Progenitor cell of endocrine pancreas (in vitro differentiated cells): ENCODE data around the gene UBL4B. TPM values are rescaled to one million over a fixed set of nuclear protein-coding genes. Genes with fewer than 3 reads are reported as not detected.

Source experiments
- DNase-seq: peaks from one replicate; pipeline ENCODE4 v3.0.0; 2021; ENCODE audit warnings: low spot score; ENCODE audit not compliant: unreplicated experiment
- H3K27ac Mint-ChIP-seq: 2 replicates; pipeline ENCODE4 v1.8.0; 2021; ENCODE audit warnings: mild to moderate bottlenecking, moderate library complexity, mixed read lengths
- H3K27me3 Mint-ChIP-seq: 2 replicates; pipeline ENCODE4 v1.8.0; 2021; ENCODE audit warnings: mixed read lengths
- H3K36me3 Mint-ChIP-seq: 2 replicates; pipeline ENCODE4 v1.8.0; 2022; ENCODE audit warnings: mixed read lengths; ENCODE audit not compliant: insufficient read depth
- H3K4me1 Mint-ChIP-seq: 2 replicates; pipeline ENCODE4 v1.8.0; 2021; ENCODE audit warnings: low read depth, mixed read lengths
- H3K4me3 Mint-ChIP-seq: 2 replicates; pipeline ENCODE4 v1.8.0; 2021; ENCODE audit warnings: low read depth, mild to moderate bottlenecking, moderate library complexity, mixed read lengths
- H3K9me3 Mint-ChIP-seq: 2 replicates; pipeline ENCODE4 v1.8.0; 2021; ENCODE audit warnings: low read depth, mixed read lengths
- CTCF ChIP-seq: fragments of 200-600 bp; sonication (generic); IDR thresholded peaks from one replicate; pipeline ENCODE4 v1.5.0; 2021; ENCODE audit warnings: antibody characterized with exemption, mild to moderate bottlenecking; ENCODE audit not compliant: unreplicated experiment
- long read RNA-seq: library from polyadenylated mRNA; unstranded; transcript quantifications from one replicate; pipeline ENCODE4 v2.0.0, GENCODE V29; 2020
- total RNA-seq: library from RNA; stranded (reverse); gene quantifications from 2 replicates; pipeline ENCODE4 v1.2.1, GENCODE V29; 2021

The UBL4B gene
- total RNA-seq: 0.20 TPM in 1 of 2 replicates, not detected in the other
- long read RNA-seq: 0 reads

- Mint-ChIP-seq H3K9me3 (no peaks in the 10 kb centered on the region), H3K4me3 (no peak within 1 kb of the TSS), H3K27ac (no peak within 1 kb of the TSS), H3K36me3 (no peaks in the 10 kb centered on the region), H3K27me3 (peaks cover 88% of the 10 kb centered on the region), H3K4me1 (no peaks in the 10 kb centered on the region)
- no peak for DNase-seq
- no peak for TF ChIP-seq CTCF
Observed at GRCh38 chr1:110112143-110112542, at the start of gene UBL4B. Gene UBL4B (plus strand): TSS chr1:110112443. CDS start chr1:110112535, 92 bp downstream.

- H3K4me1 Mint-ChIP-seq: peaks cover 4% of the 10 kb centered on the region
- H3K36me3 Mint-ChIP-seq: peaks cover 20% of the 10 kb centered on the region
- H3K27me3 Mint-ChIP-seq: peaks cover 35% of the 10 kb centered on the region
- TF ChIP-seq CTCF: no peak
- H3K4me3 Mint-ChIP-seq: no peak overlapping the region
- no peak overlapping the region for H3K27ac Mint-ChIP-seq
- no peak for DNase-seq
- H3K9me3 Mint-ChIP-seq: no peaks in the 10 kb centered on the region
Observed at GRCh38 chr1:110062612-110063011, 49.6 kb upstream of the UBL4B start.

GRCh38 chr1:110063781-110064180 lies 48.5 kb upstream of the UBL4B start:
- H3K27ac Mint-ChIP-seq: no peak overlapping the region

GRCh38 chr1:110064576-110065337 lies 47.5 kb upstream of the UBL4B start:
- Mint-ChIP-seq H3K36me3 (peaks cover 15% of the 10 kb centered on the region), H3K9me3 (no peaks in the 10 kb centered on the region), H3K27me3 (peaks cover 56% of the 10 kb centered on the region), H3K4me3 (no peak overlapping the region), H3K27ac (no peak overlapping the region), H3K4me1 (peaks cover 9% of the 10 kb centered on the region)
- no peak for TF ChIP-seq CTCF
- DNase-seq: no peak

More at GRCh38 chr1:110063781-110064180, 48.5 kb upstream of the UBL4B start:
- DNase-seq: no peak
- Mint-ChIP-seq H3K36me3 (peaks cover 16% of the 10 kb centered on the region), H3K4me3 (no peak overlapping the region), H3K4me1 (peaks cover 9% of the 10 kb centered on the region), H3K27me3 (peaks cover 46% of the 10 kb centered on the region), H3K9me3 (no peaks in the 10 kb centered on the region)
- no peak for TF ChIP-seq CTCF

- Mint-ChIP-seq H3K4me3 (no peak overlapping the region), H3K36me3 (peaks cover 10% of the 10 kb centered on the region), H3K9me3 (no peaks in the 10 kb centered on the region), H3K27me3 (peaks cover 62% of the 10 kb centered on the region), H3K27ac (no peak overlapping the region), H3K4me1 (peaks cover 9% of the 10 kb centered on the region)
- no peak for DNase-seq
- TF ChIP-seq CTCF: no peak
Observed at GRCh38 chr1:110065841-110066240, 46.4 kb upstream of the UBL4B start.
